SU-DHL-6 (cell line): Measurements from ENCODE around the gene LIX1L.

Source experiments
- EZH2phosphoT487 ChIP-seq: fragments of 200-600 bp; sonication (generic), shearing (Covaris generic); conservative IDR thresholded peaks from 2 replicates; pipeline ENCODE4 v1.6.1; 2018; ENCODE audit warnings: mild to moderate bottlenecking, antibody characterized with exemption, low read length, moderate library complexity, mixed read lengths
- TF ChIP-seq, protein P1 (sequence below): fragments of 200-600 bp; sonication (generic); IDR thresholded peaks from one replicate; pipeline ENCODE4 v1.5.1; 2017; ENCODE audit warnings: antibody characterized with exemption, mild to moderate bottlenecking, low read length, moderate library complexity; ENCODE audit not compliant: insufficient read depth, poor library complexity, severe bottlenecking

DNA sequence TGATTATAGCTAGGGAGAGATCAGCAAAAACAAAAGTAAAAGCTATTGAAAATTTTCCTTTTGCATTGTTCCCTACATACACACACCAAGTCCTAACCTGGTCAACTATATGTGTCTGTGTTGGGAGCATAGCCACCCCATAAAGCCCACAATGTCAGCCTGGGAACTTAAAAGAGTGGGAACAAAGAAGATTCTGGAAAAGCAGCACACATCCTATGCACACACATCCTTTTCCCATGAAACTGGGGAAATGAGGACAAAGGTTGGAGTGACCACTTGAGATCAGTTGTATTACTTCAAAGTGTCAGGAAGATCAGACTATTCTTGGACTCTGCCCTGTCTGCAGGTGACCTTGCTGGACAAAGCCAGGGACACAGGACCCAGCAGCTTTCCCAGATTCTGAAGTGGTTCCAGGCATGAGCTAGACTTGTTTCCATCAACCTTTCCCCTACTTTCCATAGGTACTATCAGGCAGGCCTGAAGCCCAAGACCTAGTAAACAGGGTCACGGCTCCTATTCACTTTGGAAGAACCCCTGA, 22.7 kb upstream of the LIX1L start:
- TF ChIP-seq, protein P1, sequence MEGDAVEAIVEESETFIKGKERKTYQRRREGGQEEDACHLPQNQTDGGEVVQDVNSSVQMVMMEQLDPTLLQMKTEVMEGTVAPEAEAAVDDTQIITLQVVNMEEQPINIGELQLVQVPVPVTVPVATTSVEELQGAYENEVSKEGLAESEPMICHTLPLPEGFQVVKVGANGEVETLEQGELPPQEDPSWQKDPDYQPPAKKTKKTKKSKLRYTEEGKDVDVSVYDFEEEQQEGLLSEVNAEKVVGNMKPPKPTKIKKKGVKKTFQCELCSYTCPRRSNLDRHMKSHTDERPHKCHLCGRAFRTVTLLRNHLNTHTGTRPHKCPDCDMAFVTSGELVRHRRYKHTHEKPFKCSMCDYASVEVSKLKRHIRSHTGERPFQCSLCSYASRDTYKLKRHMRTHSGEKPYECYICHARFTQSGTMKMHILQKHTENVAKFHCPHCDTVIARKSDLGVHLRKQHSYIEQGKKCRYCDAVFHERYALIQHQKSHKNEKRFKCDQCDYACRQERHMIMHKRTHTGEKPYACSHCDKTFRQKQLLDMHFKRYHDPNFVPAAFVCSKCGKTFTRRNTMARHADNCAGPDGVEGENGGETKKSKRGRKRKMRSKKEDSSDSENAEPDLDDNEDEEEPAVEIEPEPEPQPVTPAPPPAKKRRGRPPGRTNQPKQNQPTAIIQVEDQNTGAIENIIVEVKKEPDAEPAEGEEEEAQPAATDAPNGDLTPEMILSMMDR: no peak
- TF ChIP-seq EZH2phosphoT487: no peak
